Calu3 (cell line): ENCODE data around the gene MAOB. TPM values are rescaled to one million over a fixed set of nuclear protein-coding genes. Genes with fewer than 3 reads are reported as not detected.
A peak's percentile ranks its signal among the peaks of the same experiment; 100 is the strongest.

ENCODE experiments used
- BruUV-seq: library from RNA; stranded (reverse); fragments of 400-500 nt; replicated peaks from 2 replicates; lab custom pipeline; 2021; lab: Mats Ljungman, UMichigan
- CTCF ChIA-PET: fragments of 300-600 bp; sonication (Branson Sonifier 250); formaldehyde crosslinking; loops from one replicate; lab custom pipeline; 2022; ENCODE audit warnings: antibody characterized with exemption; lab: Charles Lee
- DNase-seq: peaks from one replicate; pipeline ENCODE4 v3.0.0; 2022
- H3K27ac Mint-ChIP-seq: one replicate; pipeline ENCODE4 v1.8.0; 2022; ENCODE audit warnings: mixed read lengths; ENCODE audit not compliant: unreplicated experiment
- H3K27me3 Mint-ChIP-seq: one replicate; pipeline ENCODE4 v1.8.0; 2022; ENCODE audit warnings: mixed read lengths; ENCODE audit not compliant: unreplicated experiment
- H3K36me3 Mint-ChIP-seq: one replicate; pipeline ENCODE4 v1.8.0; 2022; ENCODE audit warnings: mild to moderate bottlenecking, moderate library complexity, mixed read lengths; ENCODE audit not compliant: insufficient read depth, unreplicated experiment
- H3K4me1 Mint-ChIP-seq: one replicate; pipeline ENCODE4 v1.8.0; 2022; ENCODE audit warnings: mild to moderate bottlenecking, low read depth, mixed read lengths; ENCODE audit not compliant: unreplicated experiment
- H3K4me3 Mint-ChIP-seq: one replicate; pipeline ENCODE4 v1.8.0; 2022; ENCODE audit warnings: mild to moderate bottlenecking, low read depth, moderate library complexity, mixed read lengths; ENCODE audit not compliant: unreplicated experiment
- H3K9me3 Mint-ChIP-seq: one replicate; pipeline ENCODE4 v1.8.0; 2022; ENCODE audit warnings: low read depth, mixed read lengths; ENCODE audit not compliant: unreplicated experiment
- intact Hi-C: fragments of 100-400 bp; cut with micrococcal nuclease; formaldehyde crosslinking; loops from one replicate; pipeline ENCODE4 v1.10.0; 2022; ENCODE audit not compliant: unreplicated experiment
- total RNA-seq: library from RNA; stranded (reverse); gene quantifications from 2 replicates; pipeline ENCODE4 v1.2.3, GENCODE V29; 2022
- TF ChIP-seq, protein P1 (sequence below): fragments of 200-600 bp; IDR thresholded peaks from one replicate; pipeline ENCODE4 v1.8.0; 2022; ENCODE audit warnings: antibody characterized with exemption; ENCODE audit not compliant: unreplicated experiment

MAOB gene
- total RNA-seq, 1 experiment from 2014 or later = 56.8 TPM

DNA sequence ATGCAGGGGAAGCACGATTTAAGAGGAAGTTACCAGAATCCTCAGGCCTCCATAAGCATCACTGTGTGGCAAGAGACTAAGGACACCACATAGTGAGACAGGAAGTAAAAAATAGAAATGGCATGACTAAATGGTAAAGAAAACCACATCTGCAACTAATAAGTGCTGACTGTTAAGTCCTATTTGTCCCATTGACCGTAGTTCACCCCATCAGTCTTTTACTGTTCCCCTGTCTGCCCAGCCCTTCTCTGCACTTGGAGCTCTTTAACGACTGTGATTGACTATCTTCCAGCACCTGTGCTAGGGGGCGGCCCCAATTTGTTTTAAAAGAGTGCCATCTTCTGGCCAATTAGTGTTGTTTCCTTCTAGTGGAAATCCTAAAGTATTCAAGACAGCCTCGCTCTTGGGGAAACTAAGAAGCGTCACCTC, 132.0 kb downstream of the MAOB start:
- DNase-seq = peak; percentile 40
- H3K4me3 Mint-ChIP-seq = no peak overlapping the region
- no peaks in the 10 kb centered on the region for H3K36me3 Mint-ChIP-seq
- CTCF ChIA-PET = interaction anchor here (0.6 to 1.2 kb wide), 7 partner anchors 185 to 1018 kb away, joined by 3 to 11 read pairs (median 4); no protein-coding TSS in a partner anchor
- TF ChIP-seq, protein P1, sequence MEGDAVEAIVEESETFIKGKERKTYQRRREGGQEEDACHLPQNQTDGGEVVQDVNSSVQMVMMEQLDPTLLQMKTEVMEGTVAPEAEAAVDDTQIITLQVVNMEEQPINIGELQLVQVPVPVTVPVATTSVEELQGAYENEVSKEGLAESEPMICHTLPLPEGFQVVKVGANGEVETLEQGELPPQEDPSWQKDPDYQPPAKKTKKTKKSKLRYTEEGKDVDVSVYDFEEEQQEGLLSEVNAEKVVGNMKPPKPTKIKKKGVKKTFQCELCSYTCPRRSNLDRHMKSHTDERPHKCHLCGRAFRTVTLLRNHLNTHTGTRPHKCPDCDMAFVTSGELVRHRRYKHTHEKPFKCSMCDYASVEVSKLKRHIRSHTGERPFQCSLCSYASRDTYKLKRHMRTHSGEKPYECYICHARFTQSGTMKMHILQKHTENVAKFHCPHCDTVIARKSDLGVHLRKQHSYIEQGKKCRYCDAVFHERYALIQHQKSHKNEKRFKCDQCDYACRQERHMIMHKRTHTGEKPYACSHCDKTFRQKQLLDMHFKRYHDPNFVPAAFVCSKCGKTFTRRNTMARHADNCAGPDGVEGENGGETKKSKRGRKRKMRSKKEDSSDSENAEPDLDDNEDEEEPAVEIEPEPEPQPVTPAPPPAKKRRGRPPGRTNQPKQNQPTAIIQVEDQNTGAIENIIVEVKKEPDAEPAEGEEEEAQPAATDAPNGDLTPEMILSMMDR = peak; percentile 35
- BruUV-seq = no TSS peak
- intact Hi-C loops = loop anchor here (1.0 to 5.0 kb wide), 4 partner anchors 93 to 401 kb away; partner anchors contain the start of gene MAOA
- no peaks in the 10 kb centered on the region for H3K9me3 Mint-ChIP-seq
- H3K4me1 Mint-ChIP-seq = no peaks in the 10 kb centered on the region
- no peak overlapping the region for H3K27ac Mint-ChIP-seq
- H3K27me3 Mint-ChIP-seq = no peaks in the 10 kb centered on the region

DNA sequence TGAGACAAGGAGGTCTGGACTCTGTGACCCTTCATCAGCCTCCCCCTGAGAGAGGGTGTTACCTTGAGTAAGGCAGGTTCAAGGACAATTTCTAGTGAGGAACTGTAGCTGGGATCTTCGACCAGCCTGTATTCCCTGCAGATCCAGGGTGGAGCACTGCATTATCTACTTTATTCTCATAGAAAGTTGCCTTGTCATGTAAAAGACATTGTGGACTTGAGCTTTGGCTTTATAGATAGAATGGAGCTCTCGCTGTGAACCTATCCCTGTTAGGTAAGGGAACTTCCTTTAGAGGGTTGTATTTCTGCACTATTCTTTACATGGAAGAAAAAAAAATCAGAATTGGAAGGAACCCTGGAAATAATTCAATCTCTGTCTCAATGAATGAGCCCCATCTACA, 134.8 kb downstream of the MAOB start:
- no peak overlapping the region for H3K4me3 Mint-ChIP-seq
- BruUV-seq = no TSS peak
- CTCF ChIA-PET = no interaction called here
- no peak overlapping the region for H3K27ac Mint-ChIP-seq
- H3K27me3 Mint-ChIP-seq = no peaks in the 10 kb centered on the region
- no peaks in the 10 kb centered on the region for H3K4me1 Mint-ChIP-seq
- H3K36me3 Mint-ChIP-seq = no peaks in the 10 kb centered on the region
- TF ChIP-seq, protein P1 = no peak
- intact Hi-C loops = no loop called here
- no peaks in the 10 kb centered on the region for H3K9me3 Mint-ChIP-seq
- DNase-seq = no peak

DNA sequence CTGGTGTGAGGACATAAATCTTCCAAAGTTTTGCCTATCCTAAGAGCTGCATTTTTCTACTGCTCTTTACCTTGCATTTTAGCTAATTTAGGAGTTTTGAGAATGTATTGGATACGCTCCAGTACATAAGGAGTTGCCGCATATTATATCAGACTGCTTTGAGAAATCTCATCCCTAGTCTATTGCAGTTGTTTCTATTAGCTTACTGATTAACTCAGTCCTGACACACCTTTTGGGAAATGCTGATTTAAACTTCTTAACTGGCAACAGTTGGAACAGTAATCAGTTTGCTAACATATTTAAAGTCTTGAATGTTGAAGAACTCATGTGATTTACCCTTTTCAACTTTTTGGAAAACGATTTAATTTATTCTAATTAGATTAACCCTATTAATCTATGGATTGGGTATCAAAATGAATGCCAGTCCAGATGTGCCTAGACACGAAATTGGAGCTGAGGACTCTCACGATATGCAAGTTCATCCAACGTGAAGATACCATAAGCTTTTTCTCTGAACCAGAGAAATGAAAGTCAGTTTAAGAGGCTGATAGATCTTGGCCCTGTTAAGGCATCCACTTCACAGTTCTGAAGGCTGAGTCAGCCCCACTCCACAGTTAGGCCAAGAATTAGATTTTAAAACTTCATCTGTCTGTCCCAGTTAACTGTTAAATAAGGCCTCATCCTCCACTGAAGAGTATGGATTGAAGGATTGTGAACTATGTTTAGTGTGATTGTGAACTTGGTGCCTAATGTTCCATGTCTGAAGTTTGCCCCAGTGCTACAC, 136.1 kb downstream of the MAOB start:
- Mint-ChIP-seq H3K27me3 (no peaks in the 10 kb centered on the region), H3K36me3 (no peaks in the 10 kb centered on the region), H3K4me3 (no peak overlapping the region), H3K9me3 (no peaks in the 10 kb centered on the region), H3K4me1 (no peaks in the 10 kb centered on the region), H3K27ac (no peak overlapping the region)
- intact Hi-C loops = no loop called here
- CTCF ChIA-PET = no interaction called here
- DNase-seq = no peak
- BruUV-seq = no TSS peak
- TF ChIP-seq, protein P1 = no peak

- no peaks in the 10 kb centered on the region for H3K27me3 Mint-ChIP-seq
- intact Hi-C loops = no loop called here
- BruUV-seq = no TSS peak
- no peaks in the 10 kb centered on the region for H3K4me1 Mint-ChIP-seq
- H3K36me3 Mint-ChIP-seq = no peaks in the 10 kb centered on the region
- CTCF ChIA-PET = interaction anchor here (0.6 kb wide), 1 partner anchor 1958 kb away, joined by 5 read pairs; no protein-coding TSS in a partner anchor
- no peaks in the 10 kb centered on the region for H3K9me3 Mint-ChIP-seq
- no peak for DNase-seq
- TF ChIP-seq, protein P1 = no peak
- H3K27ac Mint-ChIP-seq = no peak overlapping the region
- H3K4me3 Mint-ChIP-seq = no peak overlapping the region
Measured at GRCh38 chrX:43744284-43744683, 138.0 kb downstream of the MAOB start.
